CD4-positive, alpha-beta T cell treated with Interleukin-2 at 100 ng/mL for 4 hours (primary cell): ENCODE measurements around the gene MPC1.

Experiments used
- DNase-seq: peaks from one replicate; pipeline ENCODE4 v3.0.0-alpha.2; 2020; ENCODE audit warnings: low spot score

The MPC1 gene

DNA sequence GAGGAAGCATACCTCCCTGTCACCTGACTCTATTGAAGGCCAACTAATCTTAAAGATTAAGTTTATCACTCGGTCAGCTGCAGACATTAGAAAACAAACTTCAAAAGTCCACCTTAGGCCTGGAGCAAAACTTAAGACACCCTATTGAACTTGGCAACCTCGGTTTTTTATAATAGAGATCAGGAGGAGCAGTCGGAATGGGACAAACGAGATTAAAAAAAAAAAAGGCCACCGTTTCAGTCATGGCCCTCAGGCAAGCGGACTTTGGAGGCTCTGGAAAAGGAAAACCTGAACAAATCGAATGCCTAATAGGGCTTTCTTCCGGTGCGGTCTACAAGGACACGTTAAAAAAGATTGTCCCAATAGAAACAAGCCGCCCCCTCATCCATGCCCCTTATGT is 67.3 kb downstream of the MPC1 start:
- DNase-seq = no peak
